ENCODE results near the gene SYT13.

Gene SYT13

GRCh38 chr11:45270946-45271716 lies 15.0 kb downstream of the SYT13 start:
- TF ChIP-seq CTCF (IDR thresholded peaks at IDR 0.05), result no peak

- TF ChIP-seq CTCF (IDR thresholded peaks at IDR 0.05), result no peak
These were observed 16.5 kb downstream of the SYT13 start for GRCh38 chr11:45269678-45270077.

GRCh38 chr11:45267652-45268299 lies 18.4 kb downstream of the SYT13 start:
- no peak for TF ChIP-seq CTCF (IDR thresholded peaks at IDR 0.05)

- TF ChIP-seq CTCF (IDR thresholded peaks at IDR 0.05), result peak; percentile 55
These were observed 19.1 kb downstream of the SYT13 start for GRCh38 chr11:45267052-45267451.

- TF ChIP-seq CTCF (IDR thresholded peaks at IDR 0.05), result no peak
These were observed 19.5 kb downstream of the SYT13 start for GRCh38 chr11:45266676-45267020.

- TF ChIP-seq CTCF (IDR thresholded peaks at IDR 0.05), result no peak
These were observed 20.0 kb downstream of the SYT13 start for GRCh38 chr11:45265969-45266675.

GRCh38 chr11:45264839-45265515 lies 21.2 kb downstream of the SYT13 start:
- no peak for TF ChIP-seq CTCF (IDR thresholded peaks at IDR 0.05)
